Measurements from ENCODE around the gene ARHGAP20. TPM values are rescaled to one million over a fixed set of nuclear protein-coding genes. Genes with fewer than 3 reads are reported as not detected.

The ARHGAP20 gene
- 0.65 and 1.5 TPM in 2 replicates for total RNA-seq

GRCh38 chr11:110711776-110712658, at the start of gene ARHGAP20:
Gene ARHGAP20, minus strand, starts transcription at chr11:110712437. Its CDS starts 206 bp downstream, at chr11:110712231.

Measured in mesangial cell (primary cell).